HepG2 (cell line): ENCODE results near the gene VPS4A. TPM values are rescaled to one million over a fixed set of nuclear protein-coding genes. Genes with fewer than 3 reads are reported as not detected.

Experiments used
- ATF7 ChIP-seq, 2 experiments: fragments of 450-650 bp in 1 of 2; sonication (generic) in 1 of 2; formaldehyde crosslinking in 1 of 2; IDR thresholded peaks; 2 replicates each; pipeline versions ENCODE4 v1.4.0 to v1.6.1; 2016 to 2020; ENCODE audit warnings: antibody characterized with exemption in 1 of 2, mild to moderate bottlenecking in 1 of 2, missing genetic modification reagents in 1 of 2
- CCDC6 ChIP-seq: sonication (generic); formaldehyde crosslinking; IDR thresholded peaks from 2 replicates; pipeline ENCODE4 v1.8.1; 2022; ENCODE audit warnings: mild to moderate bottlenecking, missing genetic modification reagents, moderate library complexity
- EP300 ChIP-seq, 3 experiments: sonication (generic) in 1 of 3; formaldehyde crosslinking in 1 of 3; IDR thresholded peaks; 2 replicates each; pipeline versions ENCODE4 v1.5.1 to v1.6.1; 2011 to 2020; ENCODE audit warnings: low read depth in 2 of 3, low read length in 2 of 3, borderline replicate concordance in 1 of 3, improper control_type of control experiment in 1 of 3, mild to moderate bottlenecking in 1 of 3, missing genetic modification reagents in 1 of 3, moderate library complexity in 1 of 3
- GTF2F1 ChIP-seq: fragments of 150-350 bp; IDR thresholded peaks from 2 replicates; pipeline ENCODE4 v1.6.1; 2014; ENCODE audit warnings: low read length
- KDM6A ChIP-seq: IDR thresholded peaks from 2 replicates; pipeline ENCODE4 v1.6.1; 2016; ENCODE audit warnings: low read depth
- KLF6 ChIP-seq: IDR thresholded peaks from 2 replicates; pipeline ENCODE4 v1.8.0; 2016; ENCODE audit warnings: missing biosample characterization, missing genetic modification reagents
- NFE2 ChIP-seq: sonication (generic); formaldehyde crosslinking; IDR thresholded peaks from 2 replicates; pipeline ENCODE4 v1.4.0; 2020; ENCODE audit warnings: missing genetic modification reagents
- PAWR ChIP-seq: sonication (generic); formaldehyde crosslinking; IDR thresholded peaks from 2 replicates; pipeline ENCODE4 v1.4.0; 2020; ENCODE audit warnings: missing genetic modification reagents, mild to moderate bottlenecking, borderline replicate concordance
- RAD21 ChIP-seq: fragments of 450-650 bp; formaldehyde crosslinking; IDR thresholded peaks from 2 replicates; pipeline ENCODE4 v1.5.0; 2020; ENCODE audit warnings: mild to moderate bottlenecking
- SMYD3 ChIP-seq: sonication (generic); formaldehyde crosslinking; IDR thresholded peaks from 2 replicates; pipeline ENCODE4 v1.8.1; 2023; ENCODE audit warnings: mild to moderate bottlenecking, missing genetic modification reagents
- ZNF101 ChIP-seq: sonication (generic); formaldehyde crosslinking; IDR thresholded peaks from 2 replicates; pipeline ENCODE4 v1.4.0; 2020; ENCODE audit warnings: mild to moderate bottlenecking, low read depth, missing genetic modification reagents, borderline replicate concordance
- ZNF556 ChIP-seq: sonication (generic); formaldehyde crosslinking; IDR thresholded peaks from 2 replicates; pipeline ENCODE4 v1.4.0; 2020; ENCODE audit warnings: mild to moderate bottlenecking, missing genetic modification reagents, borderline replicate concordance
- ZNF83 ChIP-seq: sonication (generic); formaldehyde crosslinking; IDR thresholded peaks from 2 replicates; pipeline ENCODE4 v1.4.0; 2020; ENCODE audit warnings: missing genetic modification reagents, mild to moderate bottlenecking, borderline replicate concordance
- ZNF839 ChIP-seq: sonication (generic); formaldehyde crosslinking; IDR thresholded peaks from 2 replicates; pipeline ENCODE4 v1.4.0; 2020; ENCODE audit warnings: missing genetic modification reagents, mild to moderate bottlenecking, borderline replicate concordance
- ZNF878 ChIP-seq: sonication (generic); formaldehyde crosslinking; IDR thresholded peaks from 2 replicates; pipeline ENCODE4 v1.8.1; 2023; ENCODE audit warnings: mild to moderate bottlenecking, missing genetic modification reagents, moderate library complexity
- polyA plus RNA-seq, 8 experiments: library from polyadenylated mRNA; depleted of rRNA in 3 of 8; stranded (reverse) in 7 of 8; unstranded in 1 of 8; fragments of >200 nt; fragmentation: Illumina TruSeq in 4 of 8; extraction: Trizol in 4 of 8; gene quantifications; 2 replicates each; pipeline versions ENCODE4 v1.2.1 to v1.2.3, GENCODE V29; 2011 to 2016; ENCODE audit warnings: low read depth in 4 of 8, missing spikeins in 1 of 8, mixed read lengths in 1 of 8; ENCODE audit not compliant: insufficient read depth in 1 of 8
- total RNA-seq, 5 experiments: library from RNA; depleted of rRNA; stranded (reverse); fragments of >200 nt; fragmentation: Illumina TruSeq; extraction: Trizol; gene quantifications; 2 replicates each; pipeline ENCODE4 v1.2.3, GENCODE V29; 2016; ENCODE audit warnings: low read depth in 1 of 5
- TF ChIP-seq, protein P1 (sequence below): sonication (generic); formaldehyde crosslinking; IDR thresholded peaks from 2 replicates; pipeline ENCODE4 v1.9.0; 2022; ENCODE audit warnings: low read depth, missing genetic modification reagents
- TF ChIP-seq, protein P2 (sequence below): sonication (generic); formaldehyde crosslinking; IDR thresholded peaks from 2 replicates; pipeline ENCODE4 v1.5.1; 2020; ENCODE audit warnings: missing genetic modification reagents, mild to moderate bottlenecking, borderline replicate concordance
- TF ChIP-seq, protein P3 (sequence below): sonication (generic); formaldehyde crosslinking; IDR thresholded peaks from 2 replicates; pipeline ENCODE4 v1.8.0; 2022; ENCODE audit warnings: missing genetic modification reagents, mild to moderate bottlenecking, moderate library complexity, borderline replicate concordance
- TF ChIP-seq, protein P4 (sequence below): sonication (generic); formaldehyde crosslinking; IDR thresholded peaks from 2 replicates; pipeline ENCODE4 v1.4.0; 2020; ENCODE audit warnings: missing genetic modification reagents

VPS4A gene
- total and polyA plus RNA-seq, 2 of the 13 experiments (the other 11 are each of a cell fraction or from before 2014, with no cell fraction given) = 13.2 to 27.9 TPM

DNA sequence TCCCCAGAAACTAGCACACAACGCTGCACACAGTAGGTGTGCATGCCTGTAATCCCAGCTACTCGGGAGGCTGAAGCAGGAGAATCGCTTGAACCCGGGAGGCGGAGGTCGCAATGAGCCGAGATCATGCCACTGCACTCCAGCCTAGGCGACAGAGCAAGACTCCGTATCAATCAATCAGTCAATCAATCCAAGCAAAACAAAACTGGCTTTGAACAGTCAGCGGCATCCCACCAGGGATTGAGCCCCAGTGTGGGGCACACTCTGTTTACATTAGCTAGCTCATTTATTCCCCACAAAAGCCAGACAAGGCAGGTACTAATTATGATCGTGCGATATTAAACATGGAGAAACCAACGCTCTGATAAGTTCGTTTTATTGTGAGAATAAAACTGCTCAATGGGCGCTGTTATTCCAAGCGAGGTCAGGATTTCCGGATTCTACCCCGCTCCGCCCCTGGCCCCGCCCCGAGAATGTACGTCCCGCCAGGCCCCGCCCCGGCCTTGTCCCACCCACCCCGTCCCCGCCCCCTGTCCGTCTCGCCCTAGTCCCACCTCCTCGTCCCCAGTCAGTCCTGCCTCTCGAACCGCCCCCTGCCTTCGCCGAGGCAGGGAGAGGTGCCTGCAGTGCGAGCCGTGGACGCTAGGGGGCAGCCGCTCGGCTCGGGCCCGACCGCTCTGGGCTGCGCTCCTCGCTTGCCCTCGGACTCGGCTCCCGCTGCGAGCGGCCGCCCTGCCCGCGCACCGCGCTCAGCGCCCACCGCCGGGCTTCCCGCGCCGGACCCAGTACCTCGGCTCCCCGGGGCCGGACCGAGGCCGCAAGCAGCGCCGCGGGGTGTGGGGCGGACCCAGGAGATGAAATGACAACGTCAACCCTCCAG, at the start of gene VPS4A (continued):
- TF ChIP-seq, protein P1, sequence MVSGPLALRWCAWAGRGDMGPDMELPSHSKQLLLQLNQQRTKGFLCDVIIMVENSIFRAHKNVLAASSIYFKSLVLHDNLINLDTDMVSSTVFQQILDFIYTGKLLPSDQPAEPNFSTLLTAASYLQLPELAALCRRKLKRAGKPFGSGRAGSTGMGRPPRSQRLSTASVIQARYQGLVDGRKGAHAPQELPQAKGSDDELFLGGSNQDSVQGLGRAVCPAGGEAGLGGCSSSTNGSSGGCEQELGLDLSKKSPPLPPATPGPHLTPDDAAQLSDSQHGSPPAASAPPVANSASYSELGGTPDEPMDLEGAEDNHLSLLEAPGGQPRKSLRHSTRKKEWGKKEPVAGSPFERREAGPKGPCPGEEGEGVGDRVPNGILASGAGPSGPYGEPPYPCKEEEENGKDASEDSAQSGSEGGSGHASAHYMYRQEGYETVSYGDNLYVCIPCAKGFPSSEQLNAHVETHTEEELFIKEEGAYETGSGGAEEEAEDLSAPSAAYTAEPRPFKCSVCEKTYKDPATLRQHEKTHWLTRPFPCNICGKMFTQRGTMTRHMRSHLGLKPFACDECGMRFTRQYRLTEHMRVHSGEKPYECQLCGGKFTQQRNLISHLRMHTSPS (CRISPR knock-in tag) = no peak
- TF ChIP-seq RAD21 (peak; percentile 91), PAWR (no peak), GTF2F1 (no peak), NFE2 (CRISPR knock-in tag) (no peak), ZNF83 (CRISPR knock-in tag) (no peak), KDM6A (CRISPR knock-in tag) (no peak), SMYD3 (CRISPR knock-in tag) (no peak), ATF7 (IDR thresholded peaks at IDR 0.05) (no peak), ATF7 (CRISPR knock-in tag; IDR thresholded peaks at IDR 0.05) (0 out of 2 replicates have a peak, but pooled peaks have one; percentile 48), KLF6 (CRISPR knock-in tag) (peak; percentile 40), ZNF839 (CRISPR knock-in tag) (0 out of 2 replicates have a peak, but pooled peaks have one; percentile 19), ZNF878 (CRISPR knock-in tag) (no peak), ZNF556 (CRISPR knock-in tag) (no peak; the same call in 1 of the 2 replicates), ZNF101 (CRISPR knock-in tag) (no peak), CCDC6 (CRISPR knock-in tag) (peak; percentile 97), EP300 (IDR thresholded peaks at IDR 0.05; ENCODE audit: low read depth in 2 of 2, low read length in 2 of 2) (peak; percentile 14 to 54; a peak in 2 of 4 replicates), EP300 (CRISPR knock-in tag; IDR thresholded peaks at IDR 0.05; ENCODE audit: borderline replicate concordance) (no peak)
- TF ChIP-seq, protein P2, sequence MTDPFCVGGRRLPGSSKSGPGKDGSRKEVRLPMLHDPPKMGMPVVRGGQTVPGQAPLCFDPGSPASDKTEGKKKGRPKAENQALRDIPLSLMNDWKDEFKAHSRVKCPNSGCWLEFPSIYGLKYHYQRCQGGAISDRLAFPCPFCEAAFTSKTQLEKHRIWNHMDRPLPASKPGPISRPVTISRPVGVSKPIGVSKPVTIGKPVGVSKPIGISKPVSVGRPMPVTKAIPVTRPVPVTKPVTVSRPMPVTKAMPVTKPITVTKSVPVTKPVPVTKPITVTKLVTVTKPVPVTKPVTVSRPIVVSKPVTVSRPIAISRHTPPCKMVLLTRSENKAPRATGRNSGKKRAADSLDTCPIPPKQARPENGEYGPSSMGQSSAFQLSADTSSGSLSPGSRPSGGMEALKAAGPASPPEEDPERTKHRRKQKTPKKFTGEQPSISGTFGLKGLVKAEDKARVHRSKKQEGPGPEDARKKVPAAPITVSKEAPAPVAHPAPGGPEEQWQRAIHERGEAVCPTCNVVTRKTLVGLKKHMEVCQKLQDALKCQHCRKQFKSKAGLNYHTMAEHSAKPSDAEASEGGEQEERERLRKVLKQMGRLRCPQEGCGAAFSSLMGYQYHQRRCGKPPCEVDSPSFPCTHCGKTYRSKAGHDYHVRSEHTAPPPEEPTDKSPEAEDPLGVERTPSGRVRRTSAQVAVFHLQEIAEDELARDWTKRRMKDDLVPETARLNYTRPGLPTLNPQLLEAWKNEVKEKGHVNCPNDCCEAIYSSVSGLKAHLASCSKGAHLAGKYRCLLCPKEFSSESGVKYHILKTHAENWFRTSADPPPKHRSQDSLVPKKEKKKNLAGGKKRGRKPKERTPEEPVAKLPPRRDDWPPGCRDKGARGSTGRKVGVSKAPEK (CRISPR knock-in tag) = no peak
- TF ChIP-seq, protein P3, sequence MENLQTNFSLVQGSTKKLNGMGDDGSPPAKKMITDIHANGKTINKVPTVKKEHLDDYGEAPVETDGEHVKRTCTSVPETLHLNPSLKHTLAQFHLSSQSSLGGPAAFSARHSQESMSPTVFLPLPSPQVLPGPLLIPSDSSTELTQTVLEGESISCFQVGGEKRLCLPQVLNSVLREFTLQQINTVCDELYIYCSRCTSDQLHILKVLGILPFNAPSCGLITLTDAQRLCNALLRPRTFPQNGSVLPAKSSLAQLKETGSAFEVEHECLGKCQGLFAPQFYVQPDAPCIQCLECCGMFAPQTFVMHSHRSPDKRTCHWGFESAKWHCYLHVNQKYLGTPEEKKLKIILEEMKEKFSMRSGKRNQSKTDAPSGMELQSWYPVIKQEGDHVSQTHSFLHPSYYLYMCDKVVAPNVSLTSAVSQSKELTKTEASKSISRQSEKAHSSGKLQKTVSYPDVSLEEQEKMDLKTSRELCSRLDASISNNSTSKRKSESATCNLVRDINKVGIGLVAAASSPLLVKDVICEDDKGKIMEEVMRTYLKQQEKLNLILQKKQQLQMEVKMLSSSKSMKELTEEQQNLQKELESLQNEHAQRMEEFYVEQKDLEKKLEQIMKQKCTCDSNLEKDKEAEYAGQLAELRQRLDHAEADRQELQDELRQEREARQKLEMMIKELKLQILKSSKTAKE (CRISPR knock-in tag) = peak; percentile 41; the same call in 1 of the 2 replicates
- TF ChIP-seq, protein P4, sequence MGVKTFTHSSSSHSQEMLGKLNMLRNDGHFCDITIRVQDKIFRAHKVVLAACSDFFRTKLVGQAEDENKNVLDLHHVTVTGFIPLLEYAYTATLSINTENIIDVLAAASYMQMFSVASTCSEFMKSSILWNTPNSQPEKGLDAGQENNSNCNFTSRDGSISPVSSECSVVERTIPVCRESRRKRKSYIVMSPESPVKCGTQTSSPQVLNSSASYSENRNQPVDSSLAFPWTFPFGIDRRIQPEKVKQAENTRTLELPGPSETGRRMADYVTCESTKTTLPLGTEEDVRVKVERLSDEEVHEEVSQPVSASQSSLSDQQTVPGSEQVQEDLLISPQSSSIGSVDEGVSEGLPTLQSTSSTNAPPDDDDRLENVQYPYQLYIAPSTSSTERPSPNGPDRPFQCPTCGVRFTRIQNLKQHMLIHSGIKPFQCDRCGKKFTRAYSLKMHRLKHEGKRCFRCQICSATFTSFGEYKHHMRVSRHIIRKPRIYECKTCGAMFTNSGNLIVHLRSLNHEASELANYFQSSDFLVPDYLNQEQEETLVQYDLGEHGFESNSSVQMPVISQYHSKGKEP (CRISPR knock-in tag) = 0 out of 2 replicates have a peak, but pooled peaks have one; percentile 29
